Nephron (organoid): ENCODE results near the gene KCTD17.

Experiments used
- H3K27ac Mint-ChIP-seq, 3 experiments: 2 replicates each; pipeline ENCODE4 v1.8.0; 2020; ENCODE audit warnings: mixed read lengths in 3 of 3, mild to moderate bottlenecking in 2 of 3, moderate library complexity in 1 of 3
- H3K27me3 Mint-ChIP-seq: 2 replicates; pipeline ENCODE4 v1.8.0; 2021; ENCODE audit warnings: low read depth, mild to moderate bottlenecking, moderate library complexity, mixed read lengths
- H3K36me3 Mint-ChIP-seq: 2 replicates; pipeline ENCODE4 v1.8.0; 2020; ENCODE audit warnings: low read depth, mixed read lengths
- H3K4me1 Mint-ChIP-seq: 2 replicates; pipeline ENCODE4 v1.8.0; 2020; ENCODE audit warnings: mixed read lengths
- H3K4me3 Mint-ChIP-seq, 3 experiments: 2 replicates each; pipeline ENCODE4 v1.8.0; 2020; ENCODE audit warnings: mild to moderate bottlenecking in 3 of 3, mixed read lengths in 3 of 3, moderate library complexity in 2 of 3
- H3K9me3 Mint-ChIP-seq: 2 replicates; pipeline ENCODE4 v1.8.0; 2020; ENCODE audit warnings: mixed read lengths
- CTCF ChIP-seq, 3 experiments: fragments of 200-600 bp; sonication (generic); IDR thresholded peaks; one replicate each; pipeline ENCODE4 v1.5.0; 2021; ENCODE audit warnings: antibody characterized with exemption in 3 of 3; ENCODE audit not compliant: unreplicated experiment in 3 of 3

The KCTD17 gene

GRCh38 chr22:37026325-37026724 lies 25.2 kb upstream of the KCTD17 start:
- peaks cover 2% of the 10 kb centered on the region for H3K27me3 Mint-ChIP-seq
- H3K9me3 Mint-ChIP-seq, result no peaks in the 10 kb centered on the region
- H3K27ac Mint-ChIP-seq, result no peak overlapping the region
- peaks cover 38% of the 10 kb centered on the region for H3K36me3 Mint-ChIP-seq
- peaks cover 5% of the 10 kb centered on the region for H3K4me1 Mint-ChIP-seq
- no peak overlapping the region for H3K4me3 Mint-ChIP-seq
- no peak for TF ChIP-seq CTCF (IDR thresholded peaks at IDR 0.05; ENCODE audit: unreplicated experiment in 3 of 3)

- no peak for TF ChIP-seq CTCF (IDR thresholded peaks at IDR 0.05; ENCODE audit: unreplicated experiment in 3 of 3)
- Mint-ChIP-seq H3K4me3 (no peak overlapping the region), H3K4me1 (no peaks in the 10 kb centered on the region), H3K27ac (no peak overlapping the region), H3K27me3 (peaks cover 4% of the 10 kb centered on the region), H3K9me3 (no peaks in the 10 kb centered on the region), H3K36me3 (peaks cover 38% of the 10 kb centered on the region)
Measured at GRCh38 chr22:37027556-37027955, 24.0 kb upstream of the KCTD17 start.

GRCh38 chr22:37028692-37029674 lies 22.6 kb upstream of the KCTD17 start:
- Mint-ChIP-seq H3K4me1 (peaks cover 4% of the 10 kb centered on the region), H3K36me3 (peaks cover 34% of the 10 kb centered on the region), H3K27me3 (peaks cover 4% of the 10 kb centered on the region), H3K4me3 (no peak overlapping the region), H3K9me3 (no peaks in the 10 kb centered on the region), H3K27ac (no peak overlapping the region)
- TF ChIP-seq CTCF (IDR thresholded peaks at IDR 0.05; ENCODE audit: unreplicated experiment in 3 of 3), result no peak

GRCh38 chr22:37030560-37031281 lies 20.8 kb upstream of the KCTD17 start:
- Mint-ChIP-seq H3K9me3 (no peaks in the 10 kb centered on the region), H3K27ac (peak overlapping the region in 1 of 3 experiments; percentile 32), H3K4me3 (no peak overlapping the region), H3K27me3 (peaks cover 4% of the 10 kb centered on the region), H3K36me3 (peaks cover 23% of the 10 kb centered on the region), H3K4me1 (peaks cover 4% of the 10 kb centered on the region)
- no peak for TF ChIP-seq CTCF (IDR thresholded peaks at IDR 0.05; ENCODE audit: unreplicated experiment in 3 of 3)

GRCh38 chr22:37032134-37032534 lies 19.4 kb upstream of the KCTD17 start:
- no peaks in the 10 kb centered on the region for H3K9me3 Mint-ChIP-seq
- peaks cover 4% of the 10 kb centered on the region for H3K4me1 Mint-ChIP-seq
- peaks cover 4% of the 10 kb centered on the region for H3K27me3 Mint-ChIP-seq
- H3K27ac Mint-ChIP-seq, result peak overlapping the region; percentile 34 to 89 (median 77)
- H3K36me3 Mint-ChIP-seq, result peaks cover 16% of the 10 kb centered on the region
- H3K4me3 Mint-ChIP-seq, result no peak overlapping the region
- TF ChIP-seq CTCF (IDR thresholded peaks at IDR 0.05; ENCODE audit: unreplicated experiment in 3 of 3), result no peak
